Large intestine (tissue), 3 donors: ENCODE results near the gene PTPN7. TPM values are rescaled to one million over a fixed set of nuclear protein-coding genes. Genes with fewer than 3 reads are reported as not detected.
"Not testable (repeated sequence)": the region's sequence is repeated elsewhere in the genome, so short reads cannot be mapped to it uniquely, and the experiment has no call there.

ENCODE experiments used
- DNase-seq, 2 donors: peaks; one replicate each; pipeline versions ENCODE4 v3.0.0 to v3.0.0-alpha.2; 2013
- H3K27ac ChIP-seq: one replicate; pipeline ENCODE4 v1.5.1; 2013; ENCODE audit warnings: low read length
- H3K27me3 ChIP-seq: 2 replicates; pipeline ENCODE4 v1.6.1; 2013; ENCODE audit warnings: low read length; ENCODE audit not compliant: control insufficient read depth, insufficient read depth
- H3K36me3 ChIP-seq: 2 replicates; pipeline ENCODE4 v1.6.1; 2013; ENCODE audit warnings: low read length; ENCODE audit not compliant: control insufficient read depth, insufficient read depth
- H3K4me1 ChIP-seq: one replicate; pipeline ENCODE4 v1.6.1; 2013; ENCODE audit warnings: low read length; ENCODE audit not compliant: control insufficient read depth, insufficient read depth
- H3K4me3 ChIP-seq: one replicate; pipeline ENCODE4 v1.5.1; 2013; ENCODE audit warnings: low read length
- H3K9me3 ChIP-seq: one replicate; pipeline ENCODE4 v1.6.1; 2013; ENCODE audit warnings: mild to moderate bottlenecking, low read depth, low read length, moderate library complexity; ENCODE audit not compliant: control insufficient read depth
- WGBS: methylation state at CpG from one replicate; pipeline ENCODE4 v1.1.5; 2013; ENCODE audit warnings: low lambda C conversion rate; ENCODE audit not compliant: insufficient coverage; 5-methylcytosine and 5-hydroxymethylcytosine counted together
- polyA plus RNA-seq: library from polyadenylated mRNA; unstranded; fragments of 120-200 nt; gene quantifications from one replicate; pipeline ENCODE4 v1.2.1, GENCODE V29; 2013

PTPN7 gene
- polyA plus RNA-seq, 1 donor: 4.4 TPM

DNA sequence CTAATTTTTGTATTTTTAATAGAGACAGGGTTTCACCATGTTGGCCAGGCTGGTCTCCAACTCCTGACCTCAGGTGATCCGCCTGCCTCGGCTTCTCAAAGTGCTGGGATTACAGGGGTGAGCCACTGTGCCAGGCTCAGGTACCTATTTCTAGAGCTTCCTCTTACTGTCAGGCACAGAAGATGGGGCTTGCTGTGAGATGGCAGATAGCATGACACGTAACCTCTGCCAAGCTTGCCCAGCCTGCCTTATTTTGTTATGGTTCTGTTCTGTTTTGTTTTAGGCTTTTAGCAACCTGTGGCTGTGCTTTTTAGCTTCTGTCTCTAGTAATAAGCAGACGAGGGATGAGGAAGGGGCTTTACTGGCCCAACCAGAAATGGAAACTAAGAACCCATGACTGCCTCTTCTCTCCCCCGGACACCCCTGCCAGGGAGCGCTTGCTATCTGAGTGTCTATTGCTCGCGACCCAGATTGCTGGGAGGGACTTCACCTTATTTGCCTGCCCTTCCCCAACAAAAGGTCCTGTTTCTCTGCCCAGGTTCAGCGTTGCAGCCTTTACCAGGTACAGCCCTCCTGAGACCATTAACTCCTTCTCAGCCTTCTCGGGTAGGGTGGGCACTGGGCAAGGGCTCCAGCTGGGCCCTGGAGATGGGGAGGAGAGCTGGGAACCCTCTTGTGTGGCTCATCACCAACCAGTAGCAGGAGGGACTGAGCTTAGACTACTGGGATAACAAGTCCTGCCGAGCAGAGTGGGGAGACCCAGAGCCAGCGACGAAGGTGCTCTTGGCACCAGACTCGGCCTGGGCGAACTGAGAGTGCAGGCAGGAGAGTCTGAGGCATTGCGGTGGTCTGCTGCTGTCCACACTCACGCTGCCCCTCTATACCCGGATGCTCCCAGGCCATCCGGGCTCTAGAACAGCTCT lies 19.7 kb upstream of the PTPN7 start:
- WGBS: no CpG with 5 or more reads among the region's 19 CpGs
- no peak for DNase-seq
- Histone ChIP-seq H3K36me3 (no peaks in the 10 kb centered on the region), H3K4me3 (no peak overlapping the region), H3K27ac (no peak overlapping the region), H3K27me3 (no peaks in the 10 kb centered on the region), H3K9me3 (no peaks in the 10 kb centered on the region), H3K4me1 (no peaks in the 10 kb centered on the region)

DNA sequence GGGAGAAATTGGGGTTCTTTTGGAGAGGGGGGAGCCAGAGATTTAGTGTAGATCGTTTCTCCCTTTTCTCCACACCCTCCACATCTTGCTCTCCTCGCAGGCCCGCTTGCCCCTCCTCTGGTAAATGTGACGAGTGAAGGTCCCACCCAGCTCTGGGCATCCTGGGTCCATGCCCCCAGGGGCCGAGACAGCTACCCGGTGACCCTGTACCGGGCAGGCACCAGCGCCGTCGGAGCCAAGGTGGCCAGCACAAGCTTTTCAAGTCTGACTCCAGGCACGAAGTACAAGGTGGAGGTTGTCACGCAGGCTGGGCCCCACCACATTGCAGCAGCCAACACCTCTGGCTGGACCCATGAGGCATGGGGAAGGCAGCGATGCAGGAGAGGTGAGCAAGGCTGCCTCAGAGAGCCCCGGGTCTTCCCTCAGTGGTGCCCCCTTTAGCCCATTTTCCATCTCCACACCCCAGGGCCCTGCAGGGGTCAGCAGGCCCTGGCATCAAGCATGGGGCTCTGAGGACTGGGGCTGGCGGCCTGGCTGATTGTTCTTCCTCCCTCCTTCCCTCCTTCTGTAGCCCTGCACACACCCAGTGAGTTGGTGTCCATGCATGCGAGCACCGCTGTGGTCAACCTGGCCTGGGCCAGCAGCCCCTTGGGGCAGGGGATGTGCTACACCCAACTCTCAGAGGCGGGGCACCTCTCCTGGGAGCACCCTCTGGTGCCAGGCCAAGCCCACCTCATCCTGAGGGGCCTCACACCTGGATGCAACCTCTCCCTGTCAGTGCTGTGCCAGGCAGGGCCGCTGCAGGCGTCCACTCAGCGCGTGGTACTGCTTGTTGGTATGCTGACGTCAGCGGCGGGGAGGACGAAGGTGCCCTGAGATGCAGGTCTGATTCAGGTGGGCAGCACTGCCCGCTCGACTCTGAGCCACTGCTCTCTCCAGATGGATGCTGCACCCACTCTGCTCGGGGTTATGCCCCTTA lies 16.8 kb upstream of the PTPN7 start:
- no peaks in the 10 kb centered on the region for H3K4me1 ChIP-seq
- no peak for DNase-seq
- H3K36me3 ChIP-seq: no peaks in the 10 kb centered on the region
- H3K27ac ChIP-seq: no peak overlapping the region
- H3K4me3 ChIP-seq: no peak overlapping the region
- no peaks in the 10 kb centered on the region for H3K27me3 ChIP-seq
- WGBS: no CpG with 5 or more reads among the region's 29 CpGs
- H3K9me3 ChIP-seq: no peaks in the 10 kb centered on the region

DNA sequence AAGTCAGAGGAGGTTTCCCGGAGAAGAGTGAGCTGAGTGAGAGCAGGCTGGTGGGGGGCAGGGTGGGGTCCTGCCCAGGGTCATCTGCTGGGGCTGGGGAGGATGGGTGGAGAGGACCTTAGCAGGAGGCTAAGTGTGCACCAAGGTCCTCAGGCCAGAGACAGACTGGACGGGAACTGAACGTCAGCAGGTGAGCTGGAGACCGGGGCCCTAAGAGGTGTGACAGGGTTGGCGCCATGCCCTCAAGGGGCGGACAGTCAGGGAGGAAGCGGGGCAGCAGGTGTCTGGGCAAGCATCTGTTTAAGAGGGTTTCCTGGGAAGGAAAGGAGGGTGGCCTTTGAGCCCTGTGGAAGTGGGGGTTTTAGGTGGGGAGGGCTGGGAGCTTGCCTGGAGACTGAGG lies 13.6 kb upstream of the PTPN7 start:
- Histone ChIP-seq H3K4me1 (no peaks in the 10 kb centered on the region), H3K36me3 (no peaks in the 10 kb centered on the region), H3K4me3 (no peak overlapping the region), H3K27ac (no peak overlapping the region), H3K9me3 (no peaks in the 10 kb centered on the region), H3K27me3 (no peaks in the 10 kb centered on the region)
- WGBS: no CpG with 5 or more reads among the region's 7 CpGs
- no peak for DNase-seq

DNA sequence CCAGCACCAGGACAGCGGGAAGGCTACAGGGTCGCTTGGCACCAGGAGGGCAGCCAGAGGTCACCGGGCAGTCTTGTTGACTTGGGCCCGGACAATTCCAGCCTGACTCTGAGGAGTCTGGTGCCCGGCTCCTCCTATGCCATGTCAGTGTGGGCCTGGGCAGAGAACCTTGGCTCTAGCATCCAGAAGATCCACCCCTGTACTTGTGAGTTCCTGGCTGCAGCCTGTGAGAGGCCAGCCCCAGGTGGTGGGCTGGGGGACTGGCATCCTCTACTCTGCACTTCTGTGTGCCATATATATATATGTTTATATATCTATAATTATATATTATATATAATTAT lies 11.6 kb upstream of the PTPN7 start:
- no peak overlapping the region for H3K27ac ChIP-seq
- no peaks in the 10 kb centered on the region for H3K27me3 ChIP-seq
- no peak for DNase-seq
- no peaks in the 10 kb centered on the region for H3K36me3 ChIP-seq
- H3K4me3 ChIP-seq: no peak overlapping the region
- H3K9me3 ChIP-seq: no peaks in the 10 kb centered on the region
- no peaks in the 10 kb centered on the region for H3K4me1 ChIP-seq
- no CpG with 5 or more reads among the region's 5 CpGs for WGBS

DNA sequence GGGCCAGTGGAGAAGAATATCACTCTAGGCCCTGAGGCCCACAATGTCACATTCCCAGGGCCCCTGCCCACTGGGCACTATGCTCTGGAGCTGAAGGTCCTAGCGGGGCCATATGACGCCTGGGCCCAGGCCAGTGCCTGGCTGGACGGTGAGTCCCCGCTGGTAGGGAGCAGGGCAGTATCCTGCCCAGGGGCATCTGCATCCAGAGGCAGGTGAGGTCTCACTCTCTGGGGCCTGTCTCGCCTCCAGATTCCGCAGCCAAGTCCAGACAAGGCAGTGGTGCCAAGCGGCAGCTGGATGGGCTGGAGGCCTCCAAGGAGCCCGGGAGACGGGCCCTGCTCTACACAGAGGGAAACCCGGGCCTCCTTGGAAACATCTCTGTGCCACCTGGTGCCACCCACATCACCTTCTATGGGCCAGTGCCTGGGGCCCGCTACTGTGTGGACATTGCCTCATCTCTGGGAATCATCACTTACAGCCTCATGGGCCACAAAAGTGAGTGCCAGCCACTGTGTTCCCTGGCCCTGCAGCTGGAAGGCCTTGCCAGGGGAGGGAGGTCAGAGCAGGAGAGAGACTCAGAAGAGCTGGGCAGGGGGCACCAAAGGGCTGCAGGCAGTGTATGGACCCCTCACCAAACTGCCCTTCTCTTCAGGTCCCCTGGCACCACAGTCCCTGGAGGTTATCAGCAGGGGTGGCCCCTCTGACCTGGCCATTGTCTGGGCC lies 11.1 kb upstream of the PTPN7 start:
- DNase-seq: no peak
- H3K27me3 ChIP-seq: no peaks in the 10 kb centered on the region
- H3K4me3 ChIP-seq: no peak overlapping the region
- no CpG with 5 or more reads among the region's 11 CpGs for WGBS
- H3K27ac ChIP-seq: no peak overlapping the region
- H3K4me1 ChIP-seq: no peaks in the 10 kb centered on the region
- no peaks in the 10 kb centered on the region for H3K36me3 ChIP-seq
- H3K9me3 ChIP-seq: no peaks in the 10 kb centered on the region

DNA sequence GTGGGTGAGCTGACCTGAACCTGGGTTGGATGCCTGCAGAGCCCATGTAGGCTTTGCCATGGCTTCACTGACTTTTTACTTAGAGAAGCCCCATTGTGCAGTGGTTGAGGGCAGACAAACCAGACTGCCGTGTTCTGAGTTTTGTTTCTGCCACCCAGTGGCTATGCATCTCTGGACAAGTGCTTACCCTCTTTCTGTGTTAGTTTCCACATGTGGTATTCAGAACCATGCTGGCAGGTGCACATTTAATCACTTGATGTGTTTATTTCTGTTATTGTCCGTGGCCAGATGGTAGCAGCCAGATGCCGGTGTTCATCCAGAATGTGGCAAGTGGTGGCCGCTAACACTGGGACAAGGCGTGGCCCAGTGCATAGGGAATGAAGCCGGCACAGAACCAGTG lies 10.3 kb upstream of the PTPN7 start:
- no peaks in the 10 kb centered on the region for H3K9me3 ChIP-seq
- no peaks in the 10 kb centered on the region for H3K27me3 ChIP-seq
- no peak for DNase-seq
- no CpG with 5 or more reads among the region's 6 CpGs for WGBS
- H3K36me3 ChIP-seq: no peaks in the 10 kb centered on the region
- no peak overlapping the region for H3K4me3 ChIP-seq
- no peaks in the 10 kb centered on the region for H3K4me1 ChIP-seq
- no peak overlapping the region for H3K27ac ChIP-seq

DNA sequence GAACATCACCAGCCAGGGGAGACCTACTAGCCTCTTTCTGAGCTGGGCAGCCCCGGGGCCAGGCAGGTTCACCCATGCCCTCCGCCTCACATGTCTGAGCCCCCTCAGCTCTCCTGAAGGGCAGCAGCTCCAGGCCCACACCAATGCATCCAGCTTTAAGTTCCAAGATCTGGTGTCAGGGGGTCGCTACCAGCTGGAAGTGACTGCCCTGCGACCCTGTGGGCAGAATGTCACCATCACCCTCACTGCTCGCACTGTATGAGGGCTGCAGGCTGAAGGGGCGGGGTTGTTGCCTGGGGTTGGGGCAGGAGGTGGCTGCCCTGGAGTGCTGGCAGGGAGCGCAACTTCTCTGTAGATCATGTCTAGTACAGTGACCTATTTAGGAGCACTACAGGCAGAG lies 8.5 kb upstream of the PTPN7 start:
- DNase-seq: no peak
- no peaks in the 10 kb centered on the region for H3K27me3 ChIP-seq
- no peaks in the 10 kb centered on the region for H3K4me1 ChIP-seq
- H3K36me3 ChIP-seq: no peaks in the 10 kb centered on the region
- no CpG with 5 or more reads among the region's 7 CpGs for WGBS
- H3K4me3 ChIP-seq: no peak overlapping the region
- no peaks in the 10 kb centered on the region for H3K9me3 ChIP-seq
- H3K27ac ChIP-seq: no peak overlapping the region

DNA sequence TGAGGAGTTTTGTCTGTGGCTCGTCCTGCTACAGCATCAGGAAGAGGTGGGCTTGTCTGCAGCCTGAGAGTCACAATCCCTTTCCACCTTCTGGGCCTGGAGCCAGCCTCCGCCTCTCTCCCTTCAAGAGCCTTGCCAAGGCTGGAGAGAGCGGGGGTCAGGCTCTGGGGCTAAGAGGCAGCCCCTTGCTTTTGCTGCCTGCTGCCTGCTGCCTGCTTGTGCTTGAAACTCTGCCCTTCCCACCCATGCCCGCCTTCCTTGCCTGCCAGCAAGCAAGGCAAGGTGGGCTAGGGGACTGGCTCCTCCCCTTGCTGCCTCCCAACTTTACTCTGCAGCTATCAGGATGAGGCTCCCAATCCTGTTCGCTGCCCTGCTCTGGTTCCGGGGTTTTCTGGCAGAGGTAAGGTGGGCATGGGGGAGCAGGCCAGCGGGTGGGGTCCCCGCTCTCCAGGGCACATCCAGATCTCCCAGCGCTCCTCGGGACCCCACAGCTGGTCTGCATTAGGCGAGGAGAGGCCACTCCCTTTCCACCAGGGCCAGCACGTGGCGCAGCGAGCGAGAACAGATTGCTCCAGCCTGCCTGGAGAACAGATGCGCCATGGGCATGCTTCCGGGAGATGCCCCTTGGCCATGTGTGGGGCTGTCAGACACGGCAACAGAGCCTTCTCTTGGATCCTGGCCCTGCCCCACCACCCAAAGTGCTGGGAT lies 7.5 kb upstream of the PTPN7 start:
- Histone ChIP-seq H3K27ac (no peak overlapping the region), H3K36me3 (no peaks in the 10 kb centered on the region), H3K4me1 (peaks cover 4% of the 10 kb centered on the region), H3K9me3 (no peaks in the 10 kb centered on the region), H3K4me3 (no peak overlapping the region), H3K27me3 (no peaks in the 10 kb centered on the region)
- no CpG with 5 or more reads among the region's 18 CpGs for WGBS
- peak in 1 of 2 donors; percentile 16 for DNase-seq

DNA sequence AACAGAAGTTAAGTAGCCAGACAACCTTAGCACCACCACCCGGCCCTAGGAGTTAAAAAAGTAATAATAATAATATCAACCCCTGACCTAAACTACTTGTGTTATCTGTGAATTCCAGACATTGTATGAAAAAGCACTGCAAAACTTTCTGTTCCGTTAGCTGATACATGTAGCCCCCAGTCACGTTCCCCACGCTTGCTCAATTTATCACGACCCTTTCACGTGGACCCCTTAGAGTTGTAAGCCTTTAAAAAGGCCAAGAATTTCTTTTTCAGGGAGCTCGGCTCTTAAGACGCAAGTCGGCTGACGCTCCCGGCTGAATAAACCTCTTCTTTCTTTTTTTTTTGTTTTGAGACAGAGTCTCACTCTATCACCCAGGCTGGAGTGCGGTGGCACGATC lies 6.7 kb upstream of the PTPN7 start:
- H3K4me3 ChIP-seq, DNase-seq, H3K36me3 ChIP-seq, H3K27me3 ChIP-seq, H3K27ac ChIP-seq, H3K4me1 ChIP-seq, H3K9me3 ChIP-seq: not testable (repeated sequence)
- WGBS: 100% methylated on average over 1 of the region's 13 CpGs
